KBM-7 (cell line): ENCODE data around the gene COMMD7.

ENCODE experiments used
- DNase-seq: peaks from one replicate; pipeline ENCODE4 v3.0.0-alpha.2; 2015
- in situ Hi-C: fragments of 300-500 bp; cut with MboI; formaldehyde crosslinking; loops from 2 replicates; pipeline ENCODE4 v1.14.3; 2020; ENCODE audit warnings: low sequenced_read_pairs, low pct_unique_long_range_greater_than_20kb, mixed read lengths

Gene COMMD7

DNA sequence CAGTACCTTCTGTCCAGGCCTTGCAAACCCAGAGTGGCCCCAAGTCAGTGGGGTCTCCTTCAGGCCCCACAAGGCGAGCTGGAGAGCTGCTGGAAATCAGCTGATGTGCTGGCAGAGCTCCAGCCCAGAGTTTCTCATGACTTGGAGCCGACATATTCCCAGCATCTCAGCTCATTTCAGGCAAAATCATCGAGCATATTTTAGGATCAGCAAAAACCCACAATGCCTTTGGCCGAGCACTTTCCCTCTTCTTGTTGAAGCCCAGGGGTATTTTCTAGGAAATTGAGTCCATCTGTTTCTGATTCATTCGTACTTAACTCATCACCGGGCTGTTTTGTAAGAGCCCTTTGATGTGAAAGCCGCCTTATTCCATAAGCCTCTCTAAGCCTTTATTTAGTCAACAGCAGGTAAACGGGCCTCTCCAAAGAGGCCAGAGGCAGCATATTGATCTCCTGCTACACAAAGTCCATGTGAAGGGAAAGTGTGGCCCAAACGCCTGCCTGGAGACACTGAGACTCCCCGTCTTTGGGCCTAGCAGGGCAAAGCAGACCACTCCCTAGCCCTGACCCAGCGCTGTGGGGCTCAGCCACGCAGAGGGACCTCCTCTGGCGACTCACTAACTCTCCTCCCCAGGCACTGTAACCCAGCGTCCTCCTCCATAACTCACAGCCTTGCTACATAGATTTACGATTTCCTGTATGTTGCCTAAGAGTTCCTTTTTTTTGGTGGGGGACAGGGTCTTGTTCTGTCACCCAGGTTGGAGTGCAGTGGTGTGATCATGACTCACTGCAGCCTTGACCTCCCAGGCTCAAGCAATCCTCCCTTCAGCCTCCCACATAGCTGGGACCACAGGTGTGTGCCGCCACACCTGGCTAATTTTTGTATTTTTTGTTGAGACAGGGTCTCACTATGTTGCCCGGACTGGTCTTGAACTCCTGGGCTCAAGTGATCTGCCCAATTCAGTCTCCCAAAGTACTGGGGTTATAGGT is 57.4 kb downstream of the COMMD7 start:
- in situ Hi-C loops: no loop called here
- peak; percentile 93 for DNase-seq

- in situ Hi-C loops: no loop called here
- DNase-seq: no peak
These were observed 60.7 kb downstream of the COMMD7 start for GRCh38 chr20:32682508-32682987.

DNA sequence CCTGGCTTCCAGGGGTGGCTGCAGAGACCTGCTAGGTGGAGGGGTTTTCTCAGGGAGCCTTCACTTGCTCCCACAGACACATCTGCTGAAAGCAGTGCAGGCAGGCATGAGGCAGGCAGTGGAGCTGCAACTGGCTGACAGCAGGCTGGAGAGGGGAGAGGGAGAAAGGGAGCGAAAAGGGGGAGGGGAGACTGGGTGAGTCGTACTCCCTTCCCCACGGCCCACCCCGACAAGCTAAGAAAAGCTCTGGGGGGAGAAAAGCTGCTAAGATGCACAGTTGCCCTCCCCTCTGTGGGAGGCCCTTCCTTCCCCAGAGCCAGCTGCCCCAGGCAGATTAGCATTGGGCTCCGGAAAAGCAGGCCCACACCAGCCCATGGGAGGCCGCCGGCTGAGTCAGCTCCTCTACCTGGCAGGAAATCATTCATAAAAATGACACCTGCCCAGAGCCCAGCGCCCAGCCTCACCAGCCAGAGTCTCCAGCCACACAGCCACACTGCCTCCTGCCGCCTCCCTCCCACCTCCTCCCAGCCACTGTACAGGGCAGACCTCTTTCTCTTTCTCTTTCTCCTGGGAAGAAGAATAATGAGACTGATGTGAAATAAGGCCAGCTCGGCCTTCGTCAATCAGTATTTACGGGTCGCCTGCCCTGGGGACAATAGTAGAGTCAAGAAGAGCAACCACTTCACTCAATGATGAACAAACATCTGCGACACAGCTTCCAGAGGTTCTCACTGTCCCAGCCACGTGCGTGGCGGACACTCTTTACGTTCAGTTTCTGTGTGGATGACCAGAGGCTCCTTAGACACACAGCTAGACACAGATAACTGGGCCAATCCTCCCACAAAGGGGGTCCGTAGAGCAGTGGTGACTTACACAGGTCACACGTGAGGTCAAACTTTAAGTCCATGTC is 61.8 kb downstream of the COMMD7 start:
- in situ Hi-C loops: no loop called here
- DNase-seq: peak; percentile 98

- DNase-seq: no peak
- in situ Hi-C loops: no loop called here
These were observed 62.6 kb downstream of the COMMD7 start for GRCh38 chr20:32680544-32681174.

DNA sequence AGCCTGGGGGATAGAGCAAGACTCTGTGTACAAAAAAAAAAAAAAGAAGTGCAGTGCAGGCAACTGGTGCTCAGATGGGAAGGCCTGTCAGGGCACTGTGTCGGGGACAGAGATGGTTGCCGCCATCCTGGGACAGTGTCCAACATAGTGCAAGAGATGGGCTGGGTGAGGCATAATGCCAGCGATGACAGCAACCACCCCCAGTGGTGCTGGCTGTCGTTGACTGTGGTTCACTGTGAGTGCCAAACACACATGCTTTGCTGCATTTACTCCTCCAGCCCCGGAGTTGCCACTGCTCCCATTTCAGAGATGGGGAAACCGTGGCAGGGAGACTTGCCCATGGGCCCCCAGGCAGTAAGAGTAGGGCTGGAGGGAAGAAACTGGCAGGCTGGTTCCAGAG is 64.3 kb downstream of the COMMD7 start:
- in situ Hi-C loops: no loop called here
- DNase-seq: no peak

DNA sequence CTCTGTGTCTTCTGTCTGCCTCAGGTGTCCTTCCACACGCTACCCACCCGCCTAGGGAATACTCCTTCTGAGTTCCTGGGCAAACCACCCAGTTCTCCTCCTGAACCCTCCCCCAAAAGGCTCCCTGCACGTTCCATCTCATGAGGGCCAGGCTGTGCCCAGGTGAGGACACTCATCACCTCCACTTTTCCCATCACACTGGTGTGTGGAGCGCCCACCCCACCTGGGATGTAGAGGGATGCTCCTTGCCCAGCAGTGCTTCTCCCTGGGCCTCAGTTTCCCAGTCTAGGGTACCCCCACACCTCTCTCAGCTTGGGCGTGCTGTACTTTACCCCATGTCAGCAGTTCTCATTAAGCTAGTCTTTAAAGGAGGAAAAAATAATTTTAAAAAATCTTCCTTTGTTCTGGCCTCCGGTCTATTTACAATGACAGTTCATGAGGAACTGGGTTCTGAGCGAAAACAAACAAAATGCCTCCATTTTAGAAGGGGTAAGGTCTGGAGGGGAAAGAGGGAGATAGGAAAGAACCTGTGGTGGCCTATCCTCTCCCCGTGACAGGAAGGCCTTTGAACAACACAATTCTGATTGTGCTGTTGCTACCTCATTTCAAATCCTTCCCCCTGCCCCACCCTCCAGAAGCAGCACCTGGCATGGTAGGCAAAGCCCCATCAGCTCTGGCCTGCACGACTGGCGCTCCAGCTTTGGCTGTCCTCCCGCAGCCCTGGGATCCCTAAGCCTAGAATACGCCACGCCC is 67.9 kb downstream of the COMMD7 start:
- in situ Hi-C loops: no loop called here
- DNase-seq: no peak

GRCh38 chr20:32674362-32674789 is 68.9 kb downstream of the COMMD7 start:
- DNase-seq: peak; percentile 94
- in situ Hi-C loops: no loop called here

DNA sequence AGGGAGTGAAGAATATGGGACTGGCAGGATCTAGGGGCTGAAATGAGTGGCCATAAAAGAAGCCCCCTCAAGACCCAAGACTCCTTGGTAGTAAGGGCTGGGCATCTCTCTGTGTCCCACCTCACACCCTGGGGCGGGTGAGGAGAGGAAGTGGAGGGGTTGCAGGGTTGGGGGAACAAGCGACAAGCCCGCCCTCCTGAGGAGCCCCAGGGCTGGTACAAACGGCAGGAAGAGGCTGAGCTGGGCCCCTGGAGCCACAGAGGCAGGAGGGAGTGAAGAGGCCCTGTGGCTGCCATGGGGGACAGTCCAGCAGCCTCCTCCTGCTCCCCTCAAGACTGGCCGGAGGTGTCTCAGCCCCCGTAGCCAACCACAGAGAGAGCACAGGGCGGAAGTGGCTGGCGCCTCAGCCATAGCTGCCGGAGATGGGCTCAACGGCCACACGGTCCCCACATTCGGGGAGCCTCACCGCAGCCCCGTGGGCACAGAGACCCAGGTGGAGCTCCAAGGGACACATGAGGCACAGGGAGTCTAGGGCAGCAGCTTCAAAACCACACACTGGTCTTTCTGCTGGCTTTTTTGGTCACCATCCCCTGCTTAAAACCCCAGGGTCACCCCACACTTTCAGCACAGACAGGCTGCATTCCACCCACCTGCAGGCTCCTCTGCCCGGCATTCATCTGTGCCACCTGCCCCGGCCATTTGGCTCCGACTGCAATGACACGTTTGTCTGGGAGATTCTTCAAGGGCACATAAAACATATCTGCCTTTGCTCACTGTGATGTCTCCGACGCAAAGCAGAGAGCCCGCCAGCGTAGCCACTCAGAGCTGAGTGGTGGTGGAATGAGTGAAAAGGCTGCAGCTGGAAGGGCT is 70.0 kb downstream of the COMMD7 start:
- DNase-seq: peak; percentile 85
- in situ Hi-C loops: no loop called here

DNA sequence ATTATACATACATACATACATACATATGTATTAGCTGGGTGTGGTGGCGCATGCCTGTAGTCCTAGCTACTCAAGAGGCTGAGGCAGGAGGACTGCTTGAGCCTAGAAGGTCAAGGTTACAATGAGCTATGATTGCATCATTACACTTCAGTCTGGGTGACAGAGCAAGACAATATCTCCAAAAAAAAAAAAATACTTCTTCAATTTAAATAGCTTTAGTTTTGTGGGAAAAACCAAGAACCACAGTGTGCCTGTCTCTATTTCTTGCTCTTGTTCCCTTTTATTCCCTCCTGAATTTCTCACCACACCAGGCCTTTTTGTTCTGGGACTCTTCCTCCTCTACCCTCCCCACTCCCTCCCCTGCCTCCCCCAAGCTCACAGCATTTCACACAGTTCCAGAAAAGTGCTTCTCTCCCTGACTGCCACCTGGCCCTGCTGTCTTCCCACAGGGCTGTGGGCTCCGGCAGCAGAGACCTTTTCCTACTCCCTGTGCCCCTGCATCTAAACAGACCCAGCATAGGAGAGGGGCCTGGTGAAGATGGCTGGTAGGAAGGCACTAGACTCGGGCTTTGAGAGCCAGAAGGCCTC is 70.8 kb downstream of the COMMD7 start:
- in situ Hi-C loops: no loop called here
- DNase-seq: peak; percentile 94

- in situ Hi-C loops: no loop called here
- no peak for DNase-seq
These were observed 72.4 kb downstream of the COMMD7 start for GRCh38 chr20:32670773-32671455.

- in situ Hi-C loops: no loop called here
- DNase-seq: no peak
These were observed 76.2 kb downstream of the COMMD7 start for GRCh38 chr20:32667027-32667426.

- in situ Hi-C loops: no loop called here
- no peak for DNase-seq
These were observed 78.5 kb downstream of the COMMD7 start for GRCh38 chr20:32664678-32665159.

GRCh38 chr20:32664012-32664677 is 79.1 kb downstream of the COMMD7 start:
- no peak for DNase-seq
- in situ Hi-C loops: no loop called here

DNA sequence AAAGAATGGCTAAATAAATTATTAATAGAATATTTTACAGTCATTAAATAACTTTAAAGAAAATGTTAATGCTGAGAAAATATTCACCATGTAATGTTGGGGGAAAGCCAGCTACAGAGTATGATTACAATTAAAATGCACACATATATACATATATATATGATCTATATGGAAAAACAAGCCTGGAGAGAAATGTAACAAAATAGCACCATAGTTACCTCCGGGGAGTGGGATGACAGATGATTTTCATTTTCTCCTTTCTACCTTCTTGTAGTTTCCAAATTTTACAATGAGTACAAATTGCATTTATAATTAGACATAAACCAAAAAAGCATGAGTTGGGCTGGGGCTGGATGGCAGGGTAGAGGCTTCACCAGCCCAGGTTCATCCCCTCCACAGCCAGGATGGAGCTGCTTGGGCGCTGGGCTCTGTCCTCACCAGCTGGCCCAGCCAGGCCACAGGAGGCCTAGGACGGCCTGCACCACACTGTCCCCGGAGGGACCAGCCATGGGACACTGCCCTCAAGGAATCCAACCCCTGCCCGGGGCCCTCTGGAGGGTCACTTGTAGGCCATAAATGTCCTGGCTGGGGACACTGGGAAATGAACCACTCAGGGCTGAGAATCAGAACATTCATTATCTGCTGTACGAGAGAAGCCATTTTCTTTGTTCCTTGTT is 79.8 kb downstream of the COMMD7 start:
- in situ Hi-C loops: no loop called here

DNA sequence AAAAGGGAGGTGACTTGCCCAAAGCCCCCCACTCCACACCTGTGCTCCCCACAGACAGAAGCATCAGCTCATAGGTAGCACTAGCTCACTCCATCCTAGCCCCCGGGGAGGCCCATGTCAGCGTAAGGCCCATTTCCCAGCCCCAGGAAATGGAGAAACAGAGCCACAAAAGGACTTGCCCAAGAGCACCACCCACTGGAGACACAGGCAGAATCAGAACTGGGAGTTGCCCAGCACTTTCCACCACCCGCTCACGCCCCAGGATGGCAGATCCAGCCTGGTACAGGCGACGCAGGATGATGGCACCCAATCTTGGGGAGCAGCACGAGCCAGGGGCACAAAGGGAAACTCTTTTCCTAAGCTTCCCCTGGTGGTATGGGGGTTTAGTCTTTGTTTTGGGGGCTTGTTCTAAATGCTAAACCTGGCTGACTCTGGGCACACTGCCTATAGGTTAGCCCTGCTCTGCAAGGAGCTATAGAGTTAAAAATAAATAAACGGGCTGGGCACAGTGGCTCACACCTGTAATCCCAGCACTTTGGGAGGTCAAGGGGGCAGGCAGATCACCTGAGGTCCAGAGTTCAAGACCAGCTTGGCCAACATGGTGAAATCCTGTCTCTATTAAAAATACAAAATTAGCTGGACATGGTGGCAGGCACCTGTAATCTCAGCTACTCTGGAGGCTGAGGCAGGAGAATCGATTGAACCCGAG is 81.3 kb downstream of the COMMD7 start:
- in situ Hi-C loops: no loop called here
- DNase-seq: no peak

More for the DNA sequence above, 79.8 kb downstream of the COMMD7 start:
- DNase-seq: no peak
